ENCODE data around the gene SPEM3. TPM values are rescaled to one million over a fixed set of nuclear protein-coding genes. Genes with fewer than 3 reads are reported as not detected.

The SPEM3 gene
- total RNA-seq, 2 experiments from 2014 or later = not detected

GRCh38 chr17:7459961-7460545, 31.4 kb downstream of the SPEM3 start:
- BruUV-seq (replicated peaks) = no TSS peak
- CTCF ChIA-PET (ENCODE audit: unreplicated experiment) = no interaction called here
- intact Hi-C loops (cut with micrococcal nuclease; ENCODE audit: unreplicated experiment) = no loop called here

GRCh38 chr17:7460850-7461660, 32.4 kb downstream of the SPEM3 start:
- Histone ChIP-seq H4K20me1 (ENCODE audit: insufficient read depth, low read length) (no peaks in the 10 kb centered on the region), H3K4me1 (ENCODE audit: insufficient read depth, low read length, poor library complexity, severe bottlenecking) (peaks cover 14% of the 10 kb centered on the region), H3K27ac (ENCODE audit: low read depth, low read length, poor library complexity, severe bottlenecking) (no peak overlapping the region), H3K36me3 (ENCODE audit: insufficient read depth, low read length) (peaks cover 6% of the 10 kb centered on the region; the same call in 1 of the 2 replicates), H3K9me2 (ENCODE audit: insufficient read depth, low read length) (no peaks in the 10 kb centered on the region), H3K9me3 (ENCODE audit: low read length) (no peaks in the 10 kb centered on the region), H3K4me3 (ENCODE audit: low read depth, low read length, poor library complexity, severe bottlenecking) (no peak overlapping the region), H2AFZ (ENCODE audit: low read length) (no peak overlapping the region), H3K4me2 (ENCODE audit: low read length) (no peak overlapping the region), H3K79me2 (ENCODE audit: insufficient read depth, low read depth, low read length) (no peaks in the 10 kb centered on the region)
- CTCF ChIA-PET (ENCODE audit: unreplicated experiment) = no interaction called here
- no peak for DNase-seq (ENCODE audit: low spot score)
- intact Hi-C loops (cut with micrococcal nuclease; ENCODE audit: unreplicated experiment) = no loop called here
- no peak for TF ChIP-seq EZH2phosphoT487 (IDR thresholded peaks at IDR 0.05; ENCODE audit: borderline replicate concordance, low read depth, low read length)
- TF ChIP-seq, protein P1, sequence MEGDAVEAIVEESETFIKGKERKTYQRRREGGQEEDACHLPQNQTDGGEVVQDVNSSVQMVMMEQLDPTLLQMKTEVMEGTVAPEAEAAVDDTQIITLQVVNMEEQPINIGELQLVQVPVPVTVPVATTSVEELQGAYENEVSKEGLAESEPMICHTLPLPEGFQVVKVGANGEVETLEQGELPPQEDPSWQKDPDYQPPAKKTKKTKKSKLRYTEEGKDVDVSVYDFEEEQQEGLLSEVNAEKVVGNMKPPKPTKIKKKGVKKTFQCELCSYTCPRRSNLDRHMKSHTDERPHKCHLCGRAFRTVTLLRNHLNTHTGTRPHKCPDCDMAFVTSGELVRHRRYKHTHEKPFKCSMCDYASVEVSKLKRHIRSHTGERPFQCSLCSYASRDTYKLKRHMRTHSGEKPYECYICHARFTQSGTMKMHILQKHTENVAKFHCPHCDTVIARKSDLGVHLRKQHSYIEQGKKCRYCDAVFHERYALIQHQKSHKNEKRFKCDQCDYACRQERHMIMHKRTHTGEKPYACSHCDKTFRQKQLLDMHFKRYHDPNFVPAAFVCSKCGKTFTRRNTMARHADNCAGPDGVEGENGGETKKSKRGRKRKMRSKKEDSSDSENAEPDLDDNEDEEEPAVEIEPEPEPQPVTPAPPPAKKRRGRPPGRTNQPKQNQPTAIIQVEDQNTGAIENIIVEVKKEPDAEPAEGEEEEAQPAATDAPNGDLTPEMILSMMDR (conservative IDR thresholded peaks at IDR 0.05; ENCODE audit: low read length) = no peak
- POLR2A ChIA-PET = no interaction called here
- no TSS peak for BruUV-seq (replicated peaks)

More at GRCh38 chr17:7459961-7460545, 31.4 kb downstream of the SPEM3 start:
- Histone ChIP-seq H3K79me2 (ENCODE audit: insufficient read depth, low read depth, low read length) (no peaks in the 10 kb centered on the region), H4K20me1 (ENCODE audit: insufficient read depth, low read length) (no peaks in the 10 kb centered on the region), H3K4me3 (ENCODE audit: low read depth, low read length, poor library complexity, severe bottlenecking) (no peak overlapping the region), H3K27ac (ENCODE audit: low read depth, low read length, poor library complexity, severe bottlenecking) (no peak overlapping the region), H3K9me2 (ENCODE audit: insufficient read depth, low read length) (no peaks in the 10 kb centered on the region), H3K36me3 (ENCODE audit: insufficient read depth, low read length) (peaks cover 6% of the 10 kb centered on the region; the same call in 1 of the 2 replicates), H3K9me3 (ENCODE audit: low read length) (no peaks in the 10 kb centered on the region), H3K4me1 (ENCODE audit: insufficient read depth, low read length, poor library complexity, severe bottlenecking) (peaks cover 14% of the 10 kb centered on the region), H3K4me2 (ENCODE audit: low read length) (no peak overlapping the region), H2AFZ (ENCODE audit: low read length) (no peak overlapping the region)
- TF ChIP-seq EZH2phosphoT487 (IDR thresholded peaks at IDR 0.05; ENCODE audit: borderline replicate concordance, low read depth, low read length) = no peak
- TF ChIP-seq, protein P1 (conservative IDR thresholded peaks at IDR 0.05; ENCODE audit: low read length) = no peak
- POLR2A ChIA-PET = interaction anchor here (0.7 kb wide), 1 partner anchor 88 kb away, joined by 3 read pairs; no protein-coding TSS in a partner anchor
- DNase-seq (ENCODE audit: low spot score) = no peak
